GM18951 (cell line): ENCODE results near the gene PPM1F.
"Not testable (repeated sequence)": the region's sequence is repeated elsewhere in the genome, so short reads cannot be mapped to it uniquely, and the experiment has no call there.

Experiments
- POLR2A ChIP-seq: IDR thresholded peaks from 4 replicates; pipeline ENCODE4 v1.6.1; 2011; ENCODE audit warnings: mild to moderate bottlenecking; ENCODE audit not compliant: insufficient read length, insufficient read depth; ENCODE audit errors: extremely low read depth
- in situ Hi-C: fragments of 300-500 bp; cut with MboI; formaldehyde crosslinking; loops from one replicate; pipeline ENCODE4 v1.12.0; 2022; ENCODE audit warnings: low sequenced_read_pairs, mixed read lengths, inconsistent platforms; ENCODE audit not compliant: unreplicated experiment

The PPM1F gene

GRCh38 chr22:21881841-21882753, 70.6 kb downstream of the PPM1F start:
- in situ Hi-C loops, result no loop called here
- no peak for TF ChIP-seq POLR2A

GRCh38 chr22:21876486-21877176, 76.0 kb downstream of the PPM1F start:
- in situ Hi-C loops, result no loop called here
- TF ChIP-seq POLR2A, result no peak

- in situ Hi-C loops, result not testable (repeated sequence)
Measured at GRCh38 chr22:21874953-21875352, 77.7 kb downstream of the PPM1F start.

GRCh38 chr22:21873619-21874018, 79.0 kb downstream of the PPM1F start:
- TF ChIP-seq POLR2A, result no peak
- in situ Hi-C loops, result no loop called here

DNA sequence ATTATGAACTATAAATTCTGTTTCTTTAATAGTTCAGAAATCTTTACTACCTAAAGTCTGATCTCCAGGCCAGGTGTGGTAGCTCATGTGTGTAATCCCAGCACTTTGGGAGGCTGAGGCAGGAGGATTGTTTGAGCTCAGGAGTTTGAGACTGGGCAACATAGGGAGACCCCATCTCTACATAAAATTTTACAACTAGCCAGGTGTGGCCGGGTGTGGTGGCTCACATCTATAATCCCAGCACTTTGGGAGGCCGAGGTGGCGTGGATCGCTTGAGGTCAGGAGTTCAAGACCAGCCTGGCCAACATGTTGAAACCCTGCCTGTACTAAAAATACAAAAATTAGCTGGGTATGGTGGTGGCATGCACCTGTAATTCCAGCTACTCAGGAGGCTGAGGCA, 79.9 kb downstream of the PPM1F start:
- in situ Hi-C loops, result not testable (repeated sequence)
